NCI-H2107 treated with DMSO at 0.1 percent for 48 hours (cell line): ENCODE measurements around the gene CHEK2.
"Not testable (repeated sequence)": the region's sequence is repeated elsewhere in the genome, so short reads cannot be mapped to it uniquely, and the experiment has no call there.

Experiments used
- DNase-seq: peaks from one replicate; lab custom pipeline; 2025; ENCODE audit not compliant: unreplicated experiment; lab: John Stamatoyannopoulos, UW

The CHEK2 gene

DNA sequence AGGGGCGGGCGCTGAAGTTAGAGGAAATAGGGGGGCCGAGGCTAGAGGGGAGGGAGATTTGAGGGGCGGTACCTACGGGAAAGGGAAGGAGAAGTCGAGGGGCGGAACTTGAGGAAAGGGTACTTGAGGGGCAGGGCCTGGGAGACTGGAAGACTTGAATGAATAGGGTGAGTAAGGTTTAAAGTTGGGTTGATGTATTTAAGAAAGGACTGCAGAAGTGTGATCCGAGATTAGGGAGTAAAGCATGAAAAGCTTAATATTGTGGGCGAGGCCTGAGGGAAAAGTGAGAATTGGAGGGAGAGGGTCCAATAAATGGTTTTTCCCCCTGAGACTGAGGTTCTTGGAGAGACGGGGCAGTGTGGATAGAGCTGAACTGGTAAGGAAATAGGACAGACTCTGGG is 942 bp upstream of the CHEK2 start:
- no peak for DNase-seq

DNA sequence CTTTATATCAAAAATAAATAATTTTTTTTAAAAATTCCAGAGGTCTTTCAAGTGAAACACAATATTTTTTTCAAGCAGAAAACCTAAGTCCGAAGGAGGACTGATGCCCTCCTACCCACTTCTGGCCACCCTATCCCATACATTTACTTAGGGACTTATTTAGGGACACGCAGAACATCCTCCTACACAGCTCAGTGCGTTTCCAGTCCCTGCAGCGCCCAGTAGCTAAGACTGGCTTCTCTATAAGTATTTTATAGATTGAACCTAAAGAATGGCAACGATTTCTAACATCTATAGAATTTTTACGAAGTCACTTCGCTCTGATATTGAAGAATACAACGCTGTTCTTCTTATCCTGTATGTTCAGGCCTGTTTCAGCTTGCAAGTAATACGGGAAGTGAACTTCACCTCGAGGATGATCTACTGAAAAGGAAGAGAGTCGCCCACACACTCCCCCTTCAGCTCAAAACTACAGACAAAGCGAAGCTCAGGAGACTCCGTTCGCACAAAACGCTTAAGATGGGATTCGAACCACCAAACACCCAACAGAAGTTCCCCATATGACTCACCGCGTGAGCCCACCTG is 328 bp downstream of the CHEK2 start:
- no peak for DNase-seq

DNA sequence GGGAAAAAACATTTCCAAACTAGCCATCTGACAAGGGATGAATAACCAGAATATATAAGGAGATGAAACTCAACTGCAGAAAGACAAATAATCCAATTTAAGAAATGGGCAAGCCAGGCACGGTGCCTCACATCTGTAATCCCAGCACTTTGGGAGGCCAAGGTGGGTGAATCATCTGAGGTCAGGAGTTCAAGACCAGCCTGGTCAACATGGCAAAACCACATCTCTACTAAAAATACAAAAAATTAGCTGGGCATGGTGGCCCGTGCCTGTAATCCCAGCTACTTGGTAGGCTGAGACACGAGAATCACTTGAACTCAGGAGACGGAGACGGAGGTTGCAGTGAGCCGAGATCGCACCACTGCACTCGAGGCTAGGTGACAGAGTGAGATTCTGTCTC is 2.7 kb downstream of the CHEK2 start:
- not testable (repeated sequence) for DNase-seq

DNA sequence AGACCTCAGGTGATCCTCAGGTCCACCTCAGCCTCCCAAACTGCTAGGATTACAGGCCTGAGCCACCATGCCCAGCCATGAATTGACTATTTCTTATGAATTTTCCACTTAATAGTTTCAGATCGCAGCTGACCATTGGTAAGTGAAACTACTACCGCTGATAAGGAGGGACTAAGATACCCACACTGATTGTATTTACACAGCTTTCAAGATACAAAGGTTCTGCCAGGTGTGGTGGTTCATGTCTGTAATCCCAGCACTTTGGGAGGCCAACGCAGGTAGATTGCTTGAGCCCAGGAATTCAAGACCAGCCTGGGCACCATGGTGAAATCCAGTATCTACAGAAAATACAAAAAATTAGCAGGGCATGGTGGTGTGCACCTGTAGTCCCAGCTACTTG is 3.9 kb downstream of the CHEK2 start:
- no peak for DNase-seq

DNA sequence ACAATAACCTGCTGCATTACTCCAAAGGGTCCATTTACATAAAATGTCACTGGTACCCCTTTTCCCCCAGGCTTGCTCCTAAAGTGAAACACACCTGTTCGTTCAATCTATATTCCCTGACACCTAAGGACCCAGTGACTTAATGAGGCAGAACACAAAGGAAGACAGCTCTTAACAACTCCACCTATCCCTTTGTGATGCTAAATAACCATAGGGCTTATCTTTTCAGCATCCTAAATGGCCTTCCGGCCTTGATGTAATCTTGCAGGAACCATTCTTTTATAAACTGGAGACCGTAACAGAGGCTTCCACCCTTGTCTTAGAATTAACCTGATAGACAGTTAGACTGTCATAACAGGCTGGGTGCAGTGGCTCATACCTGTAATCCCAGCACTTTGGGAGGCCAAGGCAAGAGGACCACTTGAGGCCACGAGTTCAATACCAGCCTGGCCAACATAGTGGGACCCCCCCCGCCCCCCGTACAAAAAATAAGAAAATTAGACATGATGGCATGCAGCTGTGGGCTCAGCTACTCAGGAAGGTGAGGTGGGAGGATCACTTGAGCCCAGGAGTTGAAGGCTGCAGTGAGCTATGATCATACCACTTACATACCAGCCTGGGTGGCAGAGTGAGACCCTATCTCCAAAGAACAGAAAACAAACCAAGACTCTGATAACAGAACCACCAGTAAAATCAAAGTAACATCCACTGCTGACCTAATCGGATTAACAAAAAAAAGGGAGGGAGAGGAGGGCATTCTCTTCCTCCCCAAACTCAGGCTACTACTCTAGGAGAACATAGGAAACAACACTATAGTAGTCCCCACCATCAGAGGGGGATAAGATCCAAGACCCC is 5.1 kb downstream of the CHEK2 start:
- peak; percentile 72 for DNase-seq

DNA sequence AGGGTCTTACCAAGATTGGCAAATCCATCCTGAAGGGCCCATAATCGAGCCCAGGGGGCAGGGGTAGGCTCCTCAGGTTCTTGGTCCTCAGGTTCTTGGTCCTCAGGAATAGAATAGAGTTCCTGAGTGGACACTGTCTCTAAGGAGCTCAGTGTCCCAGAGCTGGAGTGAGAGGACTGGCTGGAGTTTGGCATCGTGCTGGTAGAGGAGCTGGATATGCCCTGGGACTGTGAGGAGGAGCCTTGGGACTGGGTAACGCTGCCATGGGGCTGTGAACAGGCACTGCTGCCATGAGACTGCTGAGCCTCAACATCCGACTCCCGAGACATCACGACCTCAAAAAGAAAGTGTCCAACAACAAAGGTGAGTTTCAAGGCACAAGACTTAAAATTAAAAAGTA is 7.2 kb downstream of the CHEK2 start:
- no peak for DNase-seq

DNA sequence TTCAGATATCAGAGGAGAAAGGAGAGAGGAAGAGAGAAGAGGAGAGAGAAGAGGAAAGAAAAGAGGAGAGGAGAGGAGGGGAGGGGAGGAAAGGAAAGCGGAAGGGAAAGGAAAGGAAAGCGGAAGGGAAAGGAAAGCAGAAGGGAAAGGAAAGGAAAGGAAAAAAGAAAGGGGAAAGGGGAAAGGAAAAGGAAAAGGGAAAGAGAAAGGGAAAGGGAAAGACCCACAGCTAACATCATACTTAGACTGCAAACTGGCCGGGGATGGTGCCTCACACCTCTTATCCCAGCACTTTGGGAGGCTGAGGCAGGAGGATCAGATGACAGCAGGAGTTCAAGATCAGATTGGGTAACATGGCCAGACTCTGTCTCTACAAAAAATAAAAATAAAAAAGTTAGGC is 11.4 kb downstream of the CHEK2 start:
- no peak for DNase-seq

DNA sequence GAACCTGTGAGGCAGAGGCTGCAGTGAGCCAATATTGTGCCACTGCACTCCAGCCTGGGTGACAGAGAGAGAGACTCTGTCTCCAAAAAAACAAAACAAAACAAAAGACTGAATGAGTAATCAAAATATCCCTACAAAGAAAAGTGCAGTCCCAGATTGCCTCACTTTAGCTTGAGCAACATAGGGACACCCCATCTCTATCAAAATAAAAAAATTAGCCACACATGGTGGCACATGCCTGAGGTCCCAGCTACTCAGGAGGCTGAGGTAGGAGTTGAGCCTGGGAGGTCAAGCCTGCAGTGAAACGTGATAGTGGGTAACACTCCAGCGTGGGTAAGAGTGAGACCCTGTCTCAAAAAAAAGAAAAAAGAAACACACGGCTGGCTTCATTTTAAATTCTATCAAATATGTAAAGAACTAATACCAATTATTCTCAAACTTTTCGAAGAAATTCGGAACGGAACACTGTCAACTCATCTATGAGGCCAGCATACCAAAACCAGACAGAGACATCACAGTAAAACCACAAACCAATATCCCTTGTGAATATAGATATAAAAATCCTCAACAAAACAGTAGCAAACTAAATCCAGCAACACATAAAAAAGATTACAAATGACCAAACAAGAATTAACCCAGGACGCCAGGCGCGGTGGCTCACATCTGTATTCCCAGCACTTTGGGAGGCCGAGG is 12.9 kb downstream of the CHEK2 start:
- no peak for DNase-seq

DNA sequence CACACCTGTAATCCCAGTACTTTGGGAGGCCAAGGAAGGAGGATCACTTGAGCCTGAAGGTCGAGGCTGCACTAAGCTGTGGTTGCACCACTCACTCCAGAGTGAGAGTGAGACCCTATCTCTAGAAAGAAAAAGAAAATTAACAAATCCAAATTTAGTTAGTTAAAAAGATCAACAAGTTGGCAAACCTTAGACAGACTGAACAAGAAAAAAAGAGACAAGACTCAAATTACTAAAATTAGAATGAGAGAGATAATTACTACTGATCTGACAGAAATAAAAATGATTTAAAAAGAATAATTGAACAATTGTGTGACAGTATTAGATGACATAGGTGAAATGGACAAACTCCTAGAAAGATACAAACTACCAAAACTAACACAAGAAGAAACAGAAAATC is 13.6 kb downstream of the CHEK2 start:
- no peak for DNase-seq

DNA sequence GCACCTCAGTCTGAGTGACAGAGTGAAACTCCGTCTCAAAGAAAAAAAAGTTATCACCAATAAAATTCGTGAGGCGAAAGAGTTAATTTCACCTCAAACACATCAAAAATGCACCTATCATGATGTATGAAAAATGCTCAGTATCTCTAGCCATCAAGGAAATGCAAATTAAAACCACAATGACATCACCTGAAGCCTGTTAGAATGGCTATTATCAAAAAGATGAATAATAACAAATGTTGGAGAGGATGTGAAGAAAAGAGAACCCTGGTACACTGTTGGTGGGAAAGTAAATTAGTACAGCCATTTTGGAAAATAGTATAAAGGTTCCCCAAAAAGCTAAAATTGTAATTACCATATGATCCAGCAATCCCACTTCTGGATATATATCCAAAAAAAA is 23.6 kb downstream of the CHEK2 start:
- DNase-seq: no peak

DNA sequence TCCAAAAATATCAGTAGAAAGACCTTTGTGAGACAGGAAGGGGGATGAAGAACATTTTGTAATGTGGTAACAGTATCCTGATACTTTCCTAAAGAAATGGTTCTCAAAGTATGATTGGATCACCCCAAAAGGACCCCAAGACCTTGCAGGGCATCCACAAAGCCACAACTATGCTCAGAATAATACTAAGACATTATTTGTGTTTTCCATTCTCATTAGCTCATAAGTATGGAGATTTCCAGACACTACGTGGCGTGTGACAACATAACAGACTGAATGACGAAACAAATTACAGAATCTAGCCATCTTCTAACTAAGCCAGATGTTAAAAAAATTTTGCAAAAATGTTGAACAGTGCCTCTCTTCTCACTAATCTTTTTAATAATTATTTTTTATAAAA is 24.9 kb downstream of the CHEK2 start:
- DNase-seq: no peak

DNA sequence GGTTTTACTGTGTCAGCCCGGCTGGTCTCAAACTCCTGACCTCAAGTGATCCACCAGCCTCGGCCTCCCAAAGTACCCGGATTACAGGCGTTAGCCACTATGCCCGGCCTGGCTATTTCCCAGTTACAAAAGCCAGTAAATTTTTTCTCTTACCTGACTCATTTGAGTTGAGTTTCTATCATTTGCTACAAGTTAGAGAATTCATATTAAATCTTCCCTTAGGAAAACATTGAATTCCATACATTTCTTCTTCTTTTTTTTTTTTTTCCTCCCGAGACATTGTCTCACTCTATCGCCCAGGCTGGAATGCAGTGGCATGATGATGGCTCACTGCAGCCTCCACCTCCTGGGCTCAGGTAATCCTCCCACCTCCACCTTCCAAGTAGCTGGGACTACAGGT is 26.0 kb downstream of the CHEK2 start:
- DNase-seq: no peak

DNA sequence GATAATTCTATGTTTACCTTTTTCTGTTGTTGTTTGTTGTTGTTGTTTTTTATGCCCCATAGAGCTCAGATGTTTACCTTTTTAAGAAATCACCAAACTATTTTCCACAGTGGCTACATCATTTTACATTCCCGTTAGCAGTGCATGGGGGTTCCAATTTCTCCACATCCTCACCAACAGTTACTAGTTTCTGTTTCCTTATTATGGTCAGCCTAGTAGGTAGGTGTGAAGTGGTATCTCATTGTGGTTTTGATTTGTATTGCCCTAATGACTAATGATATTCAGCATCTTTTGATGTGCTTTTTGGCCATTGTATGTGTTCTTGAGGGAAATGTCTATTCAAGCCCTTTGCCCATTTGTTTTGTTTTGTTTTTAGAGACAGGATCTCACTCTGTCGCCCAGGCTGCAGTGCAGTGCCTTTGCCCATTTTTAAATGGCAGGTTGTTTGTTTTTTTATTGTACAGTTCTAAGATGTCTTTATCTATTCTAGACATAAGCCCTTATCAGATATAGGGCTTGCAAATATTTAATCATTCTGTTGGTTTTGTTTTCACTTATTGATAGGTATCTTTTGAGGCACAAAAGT is 27.5 kb downstream of the CHEK2 start:
- no peak for DNase-seq

DNA sequence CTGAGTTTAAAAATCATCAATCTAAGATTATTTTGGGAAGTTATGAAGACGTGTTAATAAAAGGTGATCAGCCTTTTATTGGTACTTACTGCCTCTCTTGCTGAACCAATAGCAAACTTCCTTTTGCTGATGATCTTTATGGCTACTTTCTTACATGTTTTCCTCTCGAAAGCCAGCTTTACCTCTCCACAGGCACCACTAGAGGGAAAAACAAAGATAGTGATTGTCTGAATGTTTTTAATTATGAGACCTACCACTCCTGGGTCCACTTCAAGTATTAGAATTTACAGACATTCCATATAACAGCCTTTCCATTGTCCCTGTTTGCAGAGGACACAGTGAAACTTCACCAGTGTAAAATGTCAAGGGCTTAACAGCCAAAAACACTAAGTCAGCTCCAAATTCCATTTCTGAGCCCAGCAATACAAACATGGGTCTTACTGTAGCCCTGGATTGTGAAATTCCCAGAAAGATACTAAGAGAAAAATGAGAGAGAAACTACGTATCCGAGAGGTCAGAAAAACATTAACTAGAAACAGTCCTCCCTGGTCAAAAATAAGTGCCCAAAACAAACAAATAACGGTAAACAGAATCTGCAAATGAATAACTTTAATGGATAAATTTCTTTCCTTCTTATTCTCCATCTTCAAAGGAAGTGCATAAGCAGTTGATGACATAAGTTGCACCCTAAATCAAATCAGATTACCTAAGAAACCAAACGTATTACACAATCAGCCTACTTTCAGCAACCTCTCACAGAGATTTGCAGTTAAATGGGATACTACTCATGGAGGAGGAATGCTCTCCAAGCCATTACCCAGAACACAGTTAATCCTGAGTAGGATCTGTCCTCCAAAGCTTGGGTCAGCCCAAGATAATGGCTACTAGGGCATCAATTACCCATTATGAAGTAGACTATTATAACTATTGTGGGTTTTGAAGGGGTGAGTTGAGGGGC is 29.5 kb downstream of the CHEK2 start:
- DNase-seq: no peak

DNA sequence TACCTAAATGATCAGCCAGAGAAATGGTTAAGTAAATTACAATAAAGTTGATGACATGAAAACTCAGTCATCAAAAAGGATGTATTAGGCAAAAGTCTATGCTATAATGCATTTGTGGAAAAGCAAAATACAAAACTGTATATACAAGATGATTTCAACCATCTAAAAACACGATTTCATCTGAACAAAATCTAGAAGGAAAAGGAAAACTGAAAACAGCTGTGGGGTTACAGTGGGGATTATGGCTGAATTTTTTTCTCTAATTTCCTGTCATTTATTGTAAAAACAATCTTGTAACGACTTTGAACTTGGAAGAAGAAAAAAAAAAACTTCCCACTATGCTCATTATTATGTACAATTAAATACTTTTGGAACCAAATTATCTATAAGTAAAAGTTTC is 30.3 kb downstream of the CHEK2 start:
- DNase-seq: no peak

DNA sequence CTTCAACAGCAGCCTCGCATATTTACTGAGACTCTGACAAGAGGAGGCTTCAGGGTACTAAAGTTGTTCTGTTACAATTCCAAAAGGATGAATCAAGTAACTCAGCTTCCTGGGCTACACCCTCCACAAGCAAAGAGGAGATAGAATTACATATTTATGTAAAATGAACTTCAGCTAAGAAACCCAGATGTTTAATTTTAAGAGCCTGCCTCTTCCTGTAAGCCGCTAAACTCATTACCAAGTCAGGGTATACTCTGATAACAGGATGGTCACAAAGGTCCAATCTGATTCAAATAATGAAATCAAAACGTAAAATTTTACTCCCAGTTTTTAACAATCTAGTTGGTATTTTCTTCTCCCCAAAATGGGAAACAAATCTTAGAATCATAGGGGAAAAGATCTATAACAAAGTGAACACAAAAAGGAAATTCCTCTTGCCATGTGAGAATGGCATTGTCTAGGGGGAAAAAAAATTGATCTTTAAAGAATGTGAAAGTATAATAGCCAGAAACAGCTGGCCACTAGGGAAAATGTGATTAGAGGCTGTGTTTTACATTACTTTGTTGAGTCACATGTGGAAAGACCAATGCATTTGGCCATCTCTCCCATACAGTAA is 30.9 kb downstream of the CHEK2 start:
- DNase-seq: no peak

DNA sequence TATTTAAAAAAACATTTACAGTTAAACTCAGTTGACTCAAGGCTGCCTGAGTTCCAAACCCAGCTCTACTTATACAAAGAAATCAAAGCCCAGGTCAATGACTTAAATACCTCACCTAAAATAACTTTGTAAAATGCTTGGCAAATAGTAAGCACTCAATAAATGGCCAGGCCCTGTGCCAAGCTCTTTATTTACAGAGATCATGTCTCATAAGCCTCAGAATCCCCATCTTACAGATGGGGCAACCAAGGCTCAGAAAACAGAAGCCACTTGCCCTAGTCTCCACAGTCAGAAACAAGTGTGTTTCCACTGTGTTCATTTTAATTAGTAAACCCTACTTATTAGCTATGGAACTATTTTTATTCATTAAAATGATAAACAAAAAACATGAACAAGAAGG is 31.5 kb downstream of the CHEK2 start:
- DNase-seq: no peak

DNA sequence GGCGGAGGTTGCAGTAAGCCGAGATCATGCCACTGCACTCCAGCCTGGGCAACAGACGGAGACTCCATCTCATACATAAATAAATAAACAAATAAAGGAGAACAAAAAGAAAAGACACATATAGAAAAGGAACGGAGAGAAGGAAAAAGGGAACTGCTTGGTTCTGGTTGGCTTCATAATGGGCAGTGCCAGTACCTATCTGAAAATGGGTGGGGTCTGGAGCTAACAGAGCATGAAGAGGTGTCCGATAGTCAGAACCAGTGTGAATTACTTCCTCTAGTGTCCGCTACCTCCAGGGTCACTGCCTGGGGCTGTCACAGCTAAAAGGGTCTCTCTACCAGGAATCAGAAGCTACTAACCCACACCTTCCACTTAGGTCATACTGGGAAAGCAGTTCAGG is 34.8 kb downstream of the CHEK2 start:
- no peak for DNase-seq

DNA sequence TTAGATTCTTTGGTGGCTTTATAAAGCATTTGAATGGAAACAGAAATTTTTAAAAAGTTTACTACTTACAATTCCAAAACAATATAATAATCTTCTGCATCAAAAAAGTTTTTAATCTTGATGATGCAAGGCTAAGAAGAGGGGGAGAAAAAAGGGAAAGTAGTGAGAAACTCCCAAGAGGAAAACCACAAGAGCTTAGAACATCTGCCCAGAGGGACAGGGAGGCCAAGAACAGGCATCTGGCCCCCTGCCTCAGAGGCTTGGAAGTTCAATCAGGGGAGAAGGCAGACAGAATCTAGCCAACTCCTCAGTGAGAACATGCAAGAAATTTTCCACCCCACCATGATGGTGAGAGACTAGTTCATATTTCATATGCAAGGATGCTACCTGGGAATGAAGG is 38.2 kb downstream of the CHEK2 start:
- no peak for DNase-seq

DNA sequence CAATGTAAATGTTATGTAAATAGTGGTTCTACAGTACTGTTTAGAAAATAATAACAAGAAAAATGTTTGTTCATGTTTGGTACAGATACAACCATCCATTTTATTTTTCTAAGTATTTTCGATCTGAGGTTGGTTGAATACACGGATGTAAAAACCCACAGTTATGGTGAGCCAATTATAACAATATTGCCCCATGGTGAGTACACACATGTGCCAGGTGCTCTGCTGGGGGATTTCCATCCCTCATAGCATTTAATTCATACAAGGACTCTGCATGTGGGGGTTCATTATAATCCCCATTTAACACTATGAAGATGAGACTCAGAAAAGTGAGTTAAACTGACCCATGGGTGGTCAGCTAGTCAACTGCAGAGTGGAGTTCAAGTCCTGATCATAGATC is 38.7 kb downstream of the CHEK2 start:
- DNase-seq: no peak
